DMS 273 (cell line): Measurements from ENCODE around the gene PSMA2.
A peak's percentile ranks its signal among the peaks of the same experiment; 100 is the strongest.
"Not testable (repeated sequence)": the region's sequence is repeated elsewhere in the genome, so short reads cannot be mapped to it uniquely, and the experiment has no call there.

ENCODE experiments used
- DNase-seq: peaks from one replicate; lab custom pipeline; 2025; ENCODE audit not compliant: unreplicated experiment; lab: John Stamatoyannopoulos, UW

Gene PSMA2

DNA sequence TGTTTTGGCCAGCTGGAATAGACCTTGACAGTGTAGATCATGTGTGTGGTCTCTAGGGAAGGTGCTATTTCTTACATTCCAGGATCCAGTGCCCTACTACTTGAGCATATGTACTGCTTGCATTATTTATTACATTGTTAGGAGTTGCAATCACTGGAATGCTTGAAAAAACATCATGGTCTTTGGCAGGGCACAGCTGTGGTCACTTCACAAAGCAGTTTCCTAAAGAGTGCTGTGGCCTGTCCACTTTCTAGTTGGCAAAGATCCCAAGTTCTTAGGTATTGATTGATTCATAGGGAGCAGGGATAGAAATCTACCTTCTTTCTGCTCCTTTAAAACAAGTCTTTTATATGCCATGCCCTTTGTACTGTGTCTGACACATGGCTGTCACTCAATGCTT lies 24.7 kb downstream of the PSMA2 start:
- no peak for DNase-seq

DNA sequence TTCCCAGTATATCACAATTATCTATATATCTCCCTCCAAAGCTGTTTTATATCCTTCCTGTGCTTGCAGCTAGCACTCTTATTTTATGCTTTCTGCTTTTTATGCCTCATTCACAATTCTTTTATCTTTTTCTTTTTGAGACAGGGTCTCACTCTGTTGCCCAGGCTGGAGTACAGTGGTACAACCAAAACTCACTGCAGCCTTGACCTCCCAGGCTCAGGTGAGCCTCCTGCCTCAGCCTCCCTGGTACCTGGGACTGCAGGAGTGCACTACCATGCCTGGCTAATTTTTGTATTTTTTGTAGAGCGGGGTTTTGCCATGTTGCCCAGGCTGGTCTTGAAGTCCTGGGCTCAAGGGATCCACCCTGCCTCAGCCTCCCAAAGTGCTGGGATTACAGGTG lies 25.8 kb downstream of the PSMA2 start:
- DNase-seq = no peak

DNA sequence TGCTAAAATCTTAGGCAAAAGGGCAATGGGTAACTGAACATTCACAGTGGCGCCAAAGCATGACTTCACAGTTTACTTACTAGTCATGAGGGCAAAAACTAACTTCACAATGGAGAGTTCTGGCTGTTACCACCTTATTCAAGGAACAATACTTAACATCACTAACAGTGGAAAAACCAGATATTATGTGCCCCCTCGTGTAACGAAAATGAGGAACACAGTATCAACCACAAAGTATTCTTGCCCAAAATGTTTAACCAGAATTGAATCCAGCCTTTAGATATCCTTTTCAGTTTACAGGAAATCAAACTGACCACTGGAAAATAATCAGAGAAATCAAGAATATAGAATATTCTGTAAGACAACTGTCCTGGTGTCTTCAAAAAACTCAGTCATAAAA lies 29.6 kb downstream of the PSMA2 start:
- no peak for DNase-seq

DNA sequence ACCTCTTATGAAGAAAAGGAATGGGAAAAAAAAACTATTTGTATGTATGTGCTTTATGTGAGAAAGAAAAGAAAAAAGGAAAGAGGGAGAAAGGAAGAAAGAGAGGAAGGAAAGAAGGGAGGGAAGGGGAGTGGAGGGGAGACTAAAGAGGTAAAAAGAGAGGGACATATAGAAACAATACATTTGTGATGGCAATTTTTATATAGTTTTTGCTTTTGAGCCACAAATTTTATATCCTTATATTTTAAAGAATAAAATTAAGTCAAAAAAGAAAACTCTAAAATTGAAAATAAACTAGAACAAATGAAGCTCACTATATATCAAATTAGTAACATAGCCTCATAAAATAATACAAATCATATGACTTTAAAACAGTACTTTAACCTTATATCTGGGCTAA lies 31.1 kb downstream of the PSMA2 start:
- no peak for DNase-seq

DNA sequence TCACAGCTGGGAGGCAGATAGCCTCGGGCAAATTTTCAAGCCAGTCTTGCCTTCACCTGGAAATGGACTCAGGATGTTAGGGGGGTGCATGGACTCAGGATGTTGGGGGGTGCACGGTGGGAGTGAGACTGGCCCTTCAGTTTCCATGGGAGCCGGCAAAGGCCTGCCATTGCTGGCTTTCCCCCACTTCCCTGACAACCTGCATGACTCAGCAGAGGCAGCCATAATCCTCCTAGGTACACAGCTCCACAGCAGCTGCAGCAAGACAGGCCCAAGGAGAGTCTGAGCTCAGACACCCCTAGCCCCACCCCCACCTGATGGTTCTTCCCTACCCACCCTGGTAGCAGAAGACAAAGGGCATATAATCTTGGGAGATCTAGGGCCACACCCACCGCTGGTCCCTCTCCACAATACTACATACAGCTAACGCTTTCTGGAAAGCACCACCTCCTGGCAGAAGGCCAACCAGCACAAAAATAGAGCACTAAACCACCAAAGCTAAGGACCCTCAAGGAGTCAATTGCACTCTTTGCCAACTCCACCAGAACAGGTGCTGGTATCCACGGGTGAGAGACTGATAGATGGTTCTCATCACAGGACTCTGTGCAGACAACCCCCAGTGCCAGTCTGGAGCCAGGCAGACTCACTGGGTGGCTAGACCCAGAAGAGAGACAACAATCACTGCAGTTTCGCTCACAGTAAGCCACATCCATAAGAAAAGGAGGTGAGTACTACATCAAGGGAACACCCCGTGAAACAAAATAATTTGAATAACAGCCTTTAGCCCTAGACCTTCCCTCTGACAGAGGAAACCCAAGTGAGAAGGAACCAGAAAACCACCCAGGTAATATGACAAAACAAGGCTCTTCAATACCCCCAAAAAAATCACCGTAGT lies 38.4 kb downstream of the PSMA2 start:
- DNase-seq = no peak

DNA sequence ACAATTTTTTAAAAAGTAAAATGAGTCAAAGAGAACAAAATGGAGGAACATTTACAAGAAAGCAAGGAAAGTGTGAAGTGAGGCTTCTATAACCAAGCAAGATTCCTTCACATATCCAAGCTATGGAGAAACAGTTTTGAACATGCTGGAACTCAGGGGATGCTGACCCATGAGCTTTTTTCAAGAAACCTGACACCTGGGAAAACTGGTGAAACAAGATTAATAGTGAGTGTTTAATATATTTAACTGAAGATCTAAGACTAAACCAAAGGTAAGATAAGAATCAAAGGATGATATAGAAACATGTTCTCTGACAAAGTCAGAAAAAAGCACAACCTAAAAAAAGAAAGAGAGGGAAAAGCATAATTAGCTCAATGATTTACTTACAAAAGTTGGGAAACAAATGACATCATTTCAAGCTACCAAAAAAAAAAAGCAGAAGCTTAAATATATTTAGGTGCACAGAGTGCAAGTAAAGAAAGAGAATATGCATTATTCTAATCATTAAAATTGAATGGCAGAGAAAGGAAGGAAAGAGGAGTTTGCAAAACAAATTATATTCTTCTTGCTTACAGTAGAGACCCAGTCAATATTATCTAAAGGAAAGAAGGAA lies 45.0 kb downstream of the PSMA2 start:
- no peak for DNase-seq

DNA sequence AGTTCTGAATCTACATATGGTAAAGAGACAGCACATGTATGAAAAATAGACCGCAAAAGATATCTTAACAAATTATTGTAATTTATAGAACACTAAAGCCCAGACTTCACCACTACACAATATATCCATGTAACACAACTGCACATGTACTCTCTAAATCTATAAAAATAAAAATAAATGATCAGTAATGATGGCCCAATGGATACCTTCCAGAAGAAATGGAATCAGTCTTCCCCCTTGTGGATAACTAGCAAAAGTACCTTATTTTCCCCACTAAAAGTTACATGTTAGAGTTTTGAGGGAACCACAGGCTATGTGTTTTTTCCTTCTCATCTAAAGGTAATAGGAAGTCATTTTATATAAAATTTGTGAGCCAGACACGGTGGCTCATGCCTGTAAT lies 45.8 kb downstream of the PSMA2 start:
- DNase-seq = peak; percentile 35

DNA sequence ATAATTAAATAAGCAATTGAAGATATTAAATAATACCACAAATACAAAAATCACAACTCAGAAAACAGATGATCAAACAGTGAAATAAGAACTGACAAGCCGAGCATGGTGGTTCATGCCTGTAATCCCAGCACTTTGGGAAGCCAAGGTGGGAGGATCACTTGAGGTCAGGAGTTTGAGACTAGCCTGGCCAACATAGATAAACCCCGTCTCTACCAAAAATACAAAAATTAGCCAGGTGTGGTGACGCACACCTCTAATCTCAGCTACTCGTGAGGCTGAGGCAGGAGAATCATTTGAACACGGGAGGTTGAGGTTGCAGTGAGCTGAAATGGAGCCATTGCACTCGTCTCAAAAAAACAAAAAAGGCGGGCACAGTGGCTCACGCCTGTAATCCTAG lies 46.8 kb downstream of the PSMA2 start:
- not testable (repeated sequence) for DNase-seq

DNA sequence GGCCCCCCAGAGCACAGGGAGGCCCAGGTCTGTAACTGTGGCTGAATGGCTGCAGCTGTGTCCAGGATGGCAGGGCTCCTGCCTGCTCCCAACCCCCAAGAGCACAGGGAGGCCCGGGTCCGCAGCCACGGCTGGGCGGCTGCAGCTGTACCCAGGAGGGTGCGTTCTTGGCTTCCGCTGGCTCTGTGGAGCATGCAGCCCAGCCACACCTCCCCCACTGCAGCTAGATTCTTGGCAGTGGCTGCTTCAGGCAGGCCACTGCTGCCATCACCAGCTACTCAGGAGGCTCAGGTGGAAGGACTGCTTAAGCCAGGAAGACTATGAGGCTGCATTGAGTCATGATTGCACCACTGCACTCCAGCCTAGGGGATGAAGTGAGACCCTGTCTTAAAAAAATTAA lies 48.0 kb downstream of the PSMA2 start:
- no peak for DNase-seq

DNA sequence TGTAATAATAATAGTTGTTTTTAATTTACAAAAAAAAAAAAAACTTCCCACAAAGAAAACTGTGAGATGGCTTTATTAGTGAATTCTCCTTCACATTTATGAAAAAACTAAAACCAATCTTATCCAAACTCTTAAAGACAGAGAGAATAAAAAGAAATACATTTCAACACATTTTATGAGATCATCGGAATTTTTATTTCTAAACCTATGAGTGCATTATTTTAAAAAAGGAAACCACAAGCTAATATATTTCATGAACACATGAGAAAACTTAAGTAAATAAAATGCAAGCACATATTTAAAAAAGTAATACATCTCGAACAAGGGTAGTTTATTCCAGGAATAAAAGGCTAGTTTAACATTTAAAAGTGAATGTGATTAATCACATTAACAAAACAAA lies 51.6 kb downstream of the PSMA2 start:
- DNase-seq = no peak

DNA sequence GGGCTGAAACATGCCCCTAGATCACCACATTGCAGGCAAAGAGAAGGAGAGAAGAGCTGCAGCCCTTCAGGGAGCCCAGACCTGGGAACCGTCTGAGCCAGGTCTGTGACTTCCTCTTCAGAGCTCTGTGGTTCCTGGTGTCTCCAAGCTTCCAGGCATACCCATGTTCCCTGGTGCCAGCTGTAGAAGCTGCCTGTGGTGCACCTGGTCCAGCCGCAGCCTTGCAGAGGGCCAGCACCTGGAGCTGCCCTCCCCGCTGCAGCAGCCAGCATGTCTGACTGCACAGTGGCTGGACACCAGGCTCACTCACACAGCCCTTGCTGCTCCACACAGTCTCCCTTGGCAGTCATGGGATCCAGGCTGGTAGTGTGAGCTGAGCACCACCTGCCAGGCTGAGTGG lies 53.7 kb downstream of the PSMA2 start:
- no peak for DNase-seq

DNA sequence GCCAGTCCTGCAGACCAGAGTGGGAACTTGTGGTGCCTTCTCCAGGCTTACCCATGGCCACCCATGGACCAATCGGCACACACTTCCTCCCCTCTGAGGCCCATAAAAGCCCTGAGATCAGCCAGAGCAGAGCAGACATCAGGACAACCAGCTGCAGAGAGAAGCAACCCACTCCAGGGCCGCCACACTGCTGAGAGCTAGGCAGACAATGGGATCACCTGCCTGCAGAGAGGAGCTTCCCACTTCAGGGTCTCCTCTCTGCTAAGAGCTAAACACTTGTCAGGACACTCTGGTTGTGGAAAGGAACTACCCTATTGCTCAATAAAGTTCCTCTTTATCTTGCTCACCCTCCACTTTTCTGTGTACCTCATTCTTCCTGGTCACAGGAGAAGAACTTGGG lies 54.1 kb downstream of the PSMA2 start:
- DNase-seq = no peak

DNA sequence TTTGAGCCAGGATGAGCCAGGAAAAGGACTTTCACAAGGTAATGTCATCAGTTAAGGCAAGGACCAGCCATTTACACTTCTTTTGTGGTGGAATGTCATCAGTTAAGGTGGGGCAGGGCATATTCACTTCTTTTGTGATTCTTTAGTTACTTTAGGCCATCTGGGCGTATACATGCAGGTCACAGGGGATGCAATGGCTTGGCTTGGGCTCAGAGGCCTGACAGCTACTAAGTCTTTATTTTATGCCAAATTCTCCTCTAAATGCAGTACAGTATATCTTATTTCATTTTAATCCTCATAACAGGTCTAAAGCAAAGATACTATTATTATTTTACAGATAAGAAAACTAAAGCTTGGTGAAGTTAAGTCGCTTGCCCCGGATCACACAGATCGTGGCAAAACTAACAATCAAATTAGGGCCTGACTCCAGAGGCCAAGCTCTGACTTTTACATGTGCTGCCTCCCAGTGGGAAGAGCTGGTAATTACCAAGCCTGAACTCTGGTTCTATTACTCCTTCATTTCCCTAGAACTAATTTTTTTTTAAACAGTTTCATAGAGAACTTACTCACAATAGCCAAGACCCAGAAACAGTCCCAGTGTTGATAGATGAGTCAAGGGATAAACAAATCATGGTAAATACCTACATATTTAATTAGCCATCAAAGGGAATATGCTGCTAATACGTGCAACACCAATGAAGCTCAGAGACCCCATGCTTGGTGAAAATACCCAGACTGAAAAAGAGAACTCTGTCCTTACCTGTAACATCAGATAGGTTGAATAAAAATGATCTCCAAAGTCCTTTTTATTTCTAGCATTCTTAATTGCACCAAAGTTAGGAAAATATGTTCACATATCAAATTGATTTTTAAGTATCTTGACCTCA lies 55.5 kb downstream of the PSMA2 start:
- DNase-seq = peak; percentile 78

DNA sequence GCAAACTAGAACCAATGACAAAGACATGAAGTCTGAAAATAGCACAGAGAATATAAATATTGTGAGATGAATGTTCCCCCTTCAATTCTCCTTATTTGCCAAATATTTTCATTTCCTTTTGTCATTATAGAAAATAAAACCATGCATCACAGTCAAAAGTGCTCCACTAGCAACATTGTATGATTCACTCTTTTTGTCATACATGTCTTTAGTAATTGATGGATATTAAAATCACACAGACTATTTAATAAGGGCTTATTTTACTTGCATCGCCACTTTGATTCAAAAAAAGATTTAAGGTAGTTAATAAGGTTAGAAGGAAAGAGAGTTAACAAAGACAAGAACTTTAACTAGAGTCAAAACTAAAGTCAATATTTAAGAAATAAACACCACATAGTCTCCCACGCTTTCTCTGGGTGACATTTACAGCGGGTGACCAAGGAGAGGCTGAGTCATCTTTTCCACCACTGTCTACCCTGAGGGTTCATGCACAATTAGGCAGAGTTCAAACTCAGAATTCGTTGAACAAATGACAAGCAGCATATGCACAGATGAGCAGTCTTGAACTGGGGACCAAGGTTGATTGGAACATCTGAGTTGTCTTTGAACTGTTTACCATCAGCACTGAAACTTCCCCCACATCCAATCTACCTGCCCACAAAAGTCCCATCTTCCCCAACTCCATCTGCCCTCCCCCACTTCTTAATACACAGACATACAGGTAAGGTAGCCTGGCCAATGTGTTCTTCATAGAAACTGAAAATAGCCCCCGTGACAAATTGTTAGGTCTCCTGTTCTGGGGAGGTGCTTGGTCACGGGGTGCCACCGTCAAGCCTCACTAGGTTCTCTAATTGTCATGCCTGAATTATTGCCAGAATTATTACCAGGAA lies 62.6 kb downstream of the PSMA2 start:
- no peak for DNase-seq

DNA sequence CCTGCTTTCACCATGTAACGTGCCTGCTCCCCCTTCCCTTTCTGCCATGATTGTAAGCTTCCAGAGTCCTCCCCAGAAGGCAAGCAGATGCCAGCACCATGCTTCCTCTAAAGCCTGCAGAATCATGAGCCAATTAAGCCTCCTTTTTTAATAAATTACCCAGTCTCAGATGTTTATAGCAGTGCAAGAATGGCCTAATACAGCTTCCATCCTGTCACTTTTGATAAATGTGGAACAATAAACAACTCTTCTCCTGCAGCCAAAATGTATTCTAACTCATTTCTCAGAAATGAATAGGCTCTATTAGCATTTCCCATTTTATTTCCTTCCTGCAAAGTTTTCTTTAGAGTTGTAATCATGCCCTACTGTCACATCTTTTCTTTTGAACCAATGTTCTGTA lies 63.5 kb downstream of the PSMA2 start:
- no peak for DNase-seq
